Measurements from ENCODE around the gene PRUNE2.
A peak's percentile ranks its signal among the peaks of the same experiment; 100 is the strongest.

Gene PRUNE2

DNA sequence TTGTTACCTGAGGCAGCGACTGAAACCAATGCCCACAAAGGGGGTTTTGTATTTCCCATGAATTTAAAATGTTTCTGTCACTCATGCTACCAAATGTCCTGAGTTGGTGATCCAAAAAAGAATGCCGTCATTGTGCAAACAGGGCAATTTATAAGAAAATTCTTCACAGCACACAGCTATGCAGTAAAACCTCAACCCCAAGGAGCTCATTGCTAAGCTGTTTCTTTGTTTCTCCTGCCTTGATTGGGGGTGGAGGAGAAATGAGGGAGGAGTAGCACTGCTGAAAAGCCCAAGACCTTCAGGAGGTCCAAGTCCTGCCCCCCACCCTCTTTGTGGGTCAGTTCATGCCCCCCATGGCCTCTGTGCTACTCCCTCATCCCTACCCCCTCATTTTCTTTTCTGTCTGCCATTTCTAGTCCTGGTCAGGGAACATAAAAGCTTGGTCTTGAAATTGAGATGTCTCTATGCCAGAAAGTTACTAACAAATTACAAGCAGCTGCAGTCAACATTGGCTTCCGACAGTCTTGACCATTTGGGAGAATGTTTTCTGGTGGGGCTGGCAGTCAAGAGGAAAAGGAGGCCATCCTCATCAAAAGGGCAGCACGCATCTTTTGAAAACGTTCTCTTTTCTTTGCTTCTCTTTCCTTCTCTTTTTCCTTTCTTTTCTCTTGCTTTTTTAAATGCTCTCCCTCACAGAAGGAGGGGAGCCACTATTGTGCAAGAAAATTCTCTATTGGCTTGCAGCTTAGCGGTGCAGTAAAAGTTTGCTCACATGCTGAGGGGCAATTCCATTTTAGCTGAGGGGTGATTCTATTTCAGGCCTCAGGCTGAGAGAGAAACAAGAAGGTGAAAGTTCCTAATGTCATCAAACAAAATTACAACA, 313.6 kb downstream of the PRUNE2 start:
- no peak overlapping the region for H3K4me3 ChIP-seq (ENCODE audit: low read depth, low read length)
- DNase-seq (ENCODE audit: low read depth): peak; percentile 23
- TF ChIP-seq, protein P1, sequence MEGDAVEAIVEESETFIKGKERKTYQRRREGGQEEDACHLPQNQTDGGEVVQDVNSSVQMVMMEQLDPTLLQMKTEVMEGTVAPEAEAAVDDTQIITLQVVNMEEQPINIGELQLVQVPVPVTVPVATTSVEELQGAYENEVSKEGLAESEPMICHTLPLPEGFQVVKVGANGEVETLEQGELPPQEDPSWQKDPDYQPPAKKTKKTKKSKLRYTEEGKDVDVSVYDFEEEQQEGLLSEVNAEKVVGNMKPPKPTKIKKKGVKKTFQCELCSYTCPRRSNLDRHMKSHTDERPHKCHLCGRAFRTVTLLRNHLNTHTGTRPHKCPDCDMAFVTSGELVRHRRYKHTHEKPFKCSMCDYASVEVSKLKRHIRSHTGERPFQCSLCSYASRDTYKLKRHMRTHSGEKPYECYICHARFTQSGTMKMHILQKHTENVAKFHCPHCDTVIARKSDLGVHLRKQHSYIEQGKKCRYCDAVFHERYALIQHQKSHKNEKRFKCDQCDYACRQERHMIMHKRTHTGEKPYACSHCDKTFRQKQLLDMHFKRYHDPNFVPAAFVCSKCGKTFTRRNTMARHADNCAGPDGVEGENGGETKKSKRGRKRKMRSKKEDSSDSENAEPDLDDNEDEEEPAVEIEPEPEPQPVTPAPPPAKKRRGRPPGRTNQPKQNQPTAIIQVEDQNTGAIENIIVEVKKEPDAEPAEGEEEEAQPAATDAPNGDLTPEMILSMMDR (IDR thresholded peaks at IDR 0.05; ENCODE audit: low read depth, low read length, missing control alignments): no peak
- in situ Hi-C loops (cut with HindIII; ENCODE audit: low sequenced_read_pairs): no loop called here

DNA sequence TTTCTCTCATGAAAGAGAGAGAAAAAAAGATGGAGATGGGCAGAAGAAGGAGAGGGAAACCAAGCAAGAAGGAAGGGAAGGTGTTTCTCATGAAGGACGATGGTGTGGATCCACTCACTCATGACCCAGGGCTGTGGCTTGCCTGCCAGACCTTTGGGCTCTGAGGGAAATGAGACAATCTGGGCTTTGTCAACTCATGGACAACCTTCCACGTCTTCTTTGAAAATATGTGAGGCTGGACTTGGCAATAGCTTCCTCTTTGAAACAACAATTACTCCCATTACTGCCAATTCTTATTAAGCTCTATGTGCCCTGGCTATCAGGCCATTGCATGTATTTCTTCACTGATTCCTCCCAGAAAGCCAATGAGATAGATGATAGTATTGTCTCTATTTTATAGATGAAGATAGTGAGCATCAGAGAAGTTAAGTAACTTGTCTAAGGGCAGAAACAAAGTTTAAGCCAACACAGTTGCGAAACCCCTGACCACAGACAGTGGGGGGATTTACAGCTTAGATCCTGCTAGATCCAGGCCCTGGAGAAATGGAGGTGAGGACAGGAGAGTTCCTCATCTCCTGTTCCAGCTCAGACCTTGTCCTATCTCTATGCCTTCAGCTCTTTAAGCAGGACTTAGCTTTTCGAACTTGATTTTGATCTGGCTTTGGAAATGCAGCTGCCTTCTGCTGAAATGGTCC, 314.5 kb downstream of the PRUNE2 start:
- H3K4me3 ChIP-seq (ENCODE audit: low read depth, low read length): no peak overlapping the region
- in situ Hi-C loops (cut with HindIII; ENCODE audit: low sequenced_read_pairs): no loop called here
- DNase-seq (ENCODE audit: low read depth): no peak
- TF ChIP-seq, protein P1 (IDR thresholded peaks at IDR 0.05; ENCODE audit: low read depth, low read length, missing control alignments): no peak

DNA sequence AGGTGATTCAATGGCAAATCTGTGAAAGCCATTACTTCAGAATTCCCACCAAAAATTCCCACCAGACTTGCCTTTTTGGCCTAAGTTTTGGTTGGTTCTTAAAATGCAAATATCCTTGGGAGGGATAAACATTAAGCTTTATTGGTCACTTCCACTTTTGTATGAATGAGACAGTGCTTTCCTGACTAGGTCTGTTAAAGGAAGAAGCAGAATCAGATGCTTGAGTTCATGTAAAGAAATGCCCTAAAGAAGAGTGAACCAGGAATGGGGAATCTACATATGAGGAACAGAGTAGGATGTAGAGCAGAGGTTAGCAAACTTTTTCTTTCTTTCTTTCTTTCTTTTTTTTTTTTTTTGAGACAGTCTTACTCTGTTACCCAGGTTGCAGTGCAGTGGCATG, 317.6 kb downstream of the PRUNE2 start:
- TF ChIP-seq, protein P1 (IDR thresholded peaks at IDR 0.05; ENCODE audit: low read depth, low read length, missing control alignments): no peak
- in situ Hi-C loops (cut with HindIII; ENCODE audit: low sequenced_read_pairs): no loop called here
- DNase-seq (ENCODE audit: low read depth): no peak
- H3K4me3 ChIP-seq (ENCODE audit: low read depth, low read length): no peak overlapping the region

DNA sequence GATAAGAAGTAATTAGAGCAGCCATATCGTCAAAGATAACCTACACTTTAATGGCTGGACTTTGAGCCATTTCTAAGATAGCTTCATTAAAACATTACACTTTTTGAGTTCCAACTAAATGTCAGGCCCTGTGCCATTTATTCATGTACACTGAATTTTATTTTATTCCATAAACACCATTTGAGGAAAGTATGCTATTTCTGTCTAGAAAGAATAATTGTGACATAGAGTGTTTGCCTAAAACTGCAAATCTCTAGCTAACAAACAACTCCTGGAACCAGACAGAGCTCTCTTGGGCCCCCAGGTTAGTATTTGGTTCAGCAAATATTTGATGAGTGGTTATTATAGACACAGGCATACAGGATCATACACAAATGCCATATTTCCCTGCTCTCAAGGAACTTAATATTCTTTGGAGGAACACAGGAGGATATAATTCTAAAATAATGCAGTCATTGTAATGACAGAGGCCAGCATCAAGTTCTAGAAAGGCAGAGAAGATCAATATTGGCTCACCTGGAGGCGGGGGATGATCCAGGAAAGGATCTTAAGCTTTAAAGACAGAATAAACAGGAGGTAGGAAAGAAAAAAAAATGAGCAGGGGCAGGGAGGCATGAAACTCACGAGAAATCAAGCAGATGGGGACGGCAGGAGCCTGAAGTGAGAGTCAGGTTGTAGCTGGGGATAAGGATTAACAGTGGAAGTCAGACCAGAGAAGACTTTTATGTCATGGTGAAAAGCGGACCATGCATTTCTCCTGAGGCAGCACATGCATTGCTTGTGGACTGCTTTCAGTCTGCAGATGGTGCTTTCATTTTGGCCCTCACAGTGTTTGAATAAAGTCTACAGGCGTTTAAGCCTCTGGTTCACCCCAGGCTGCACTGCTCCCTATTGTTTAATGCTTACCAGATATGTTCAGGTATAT, 319.3 kb downstream of the PRUNE2 start:
- in situ Hi-C loops (cut with HindIII; ENCODE audit: low sequenced_read_pairs): no loop called here
- DNase-seq (ENCODE audit: low read depth): no peak
- no peak overlapping the region for H3K4me3 ChIP-seq (ENCODE audit: low read depth, low read length)
- TF ChIP-seq, protein P1 (IDR thresholded peaks at IDR 0.05; ENCODE audit: low read depth, low read length, missing control alignments): no peak

DNA sequence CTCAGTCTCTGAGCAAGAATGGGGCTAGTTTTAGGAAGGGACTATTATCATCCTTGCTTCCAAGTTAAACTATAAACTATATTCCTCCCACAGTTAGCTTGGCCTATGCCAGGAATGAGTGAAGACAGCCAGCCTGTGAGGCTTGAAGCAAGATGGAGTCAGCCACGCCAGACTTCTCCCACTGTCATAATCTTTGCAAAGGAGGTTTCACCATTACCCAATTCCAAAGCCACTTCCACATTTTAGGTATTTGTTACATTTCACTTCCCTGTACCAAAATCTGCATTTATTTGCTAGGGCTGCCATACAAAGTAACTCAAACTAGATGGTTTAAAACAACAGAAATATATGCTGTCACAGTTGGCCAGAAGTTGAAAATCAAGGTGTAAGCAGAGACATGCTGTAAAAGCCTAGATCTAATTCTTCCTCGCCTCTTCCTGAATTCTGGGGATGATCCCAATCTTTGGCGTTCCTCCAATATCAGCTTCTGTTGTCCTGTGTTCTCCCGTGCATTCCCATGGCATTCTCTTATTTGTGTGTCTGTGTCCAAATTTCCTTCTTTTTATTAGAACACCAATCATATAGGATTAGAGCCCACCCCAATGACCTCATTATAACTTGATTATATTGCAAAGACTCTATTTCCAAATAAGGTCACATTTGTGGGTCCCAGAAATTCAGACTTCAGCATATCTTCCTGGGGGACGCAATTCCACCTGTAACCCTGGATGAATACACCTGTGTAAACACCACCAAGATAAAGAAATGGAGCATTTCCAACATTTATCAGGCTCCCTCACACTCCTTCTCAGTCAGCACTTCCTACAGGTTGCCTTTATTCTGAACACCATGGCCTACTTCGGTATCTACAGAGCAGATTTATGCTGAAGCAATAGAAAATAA, 320.2 kb downstream of the PRUNE2 start:
- in situ Hi-C loops (cut with HindIII; ENCODE audit: low sequenced_read_pairs): no loop called here
- no peak for DNase-seq (ENCODE audit: low read depth)
- TF ChIP-seq, protein P1 (IDR thresholded peaks at IDR 0.05; ENCODE audit: low read depth, low read length, missing control alignments): no peak
- H3K4me3 ChIP-seq (ENCODE audit: low read depth, low read length): no peak overlapping the region

All from astrocyte of the cerebellum (primary cell).